ENCODE results near the gene SAMD7. TPM values are rescaled to one million over a fixed set of nuclear protein-coding genes. Genes with fewer than 3 reads are reported as not detected.

SAMD7 gene
- polyA plus RNA-seq, 1 donor (not counting 4 experiments of a cell fraction or from before 2014, with no cell fraction given), result not detected

DNA sequence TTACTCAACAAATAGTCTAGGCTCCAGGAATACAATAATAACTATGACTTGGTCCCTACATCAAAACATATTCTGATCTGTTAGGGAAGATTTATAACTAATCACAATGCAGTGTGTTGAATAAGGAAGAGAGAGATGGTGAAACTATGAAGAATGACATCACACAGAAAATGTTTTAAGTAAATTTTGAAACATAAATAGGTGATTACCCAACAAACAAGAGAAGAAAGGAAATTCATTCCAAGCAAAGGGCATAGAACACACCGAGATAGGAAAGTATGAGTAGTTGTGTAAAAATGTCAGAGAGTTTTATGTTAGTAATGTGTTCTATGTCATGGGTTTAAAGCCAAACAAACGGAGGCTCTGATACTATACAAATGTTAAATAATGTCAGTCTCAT lies 68.7 kb downstream of the SAMD7 start:
- DNase-seq (ENCODE audit: low read depth, low spot score), result no peak
- Histone ChIP-seq H3K9ac (ENCODE audit: control insufficient read depth, extremely low read depth, insufficient read depth, low read length) (no peak overlapping the region), H3K27me3 (ENCODE audit: control insufficient read depth, extremely low read depth, insufficient read depth, low read length) (no peaks in the 10 kb centered on the region), H3K4me3 (ENCODE audit: control insufficient read depth in 2 of 3, extremely low read depth in 1 of 3, insufficient read depth in 2 of 3, low read depth in 1 of 3, low read length in 3 of 3) (no peak overlapping the region), H3K4me2 (ENCODE audit: control insufficient read depth, extremely low read depth, insufficient read depth, low read depth, low read length) (no peak overlapping the region), H2AFZ (ENCODE audit: control insufficient read depth, low read length) (no peak overlapping the region), H3K27ac (ENCODE audit: control insufficient read depth, insufficient read depth, low read length) (no peak overlapping the region), H3K9me3 (ENCODE audit: control insufficient read depth, low read depth, low read length) (no peaks in the 10 kb centered on the region), H3K4me1 (ENCODE audit: control insufficient read depth, extremely low read depth, insufficient read depth, low read length) (no peaks in the 10 kb centered on the region), H3K36me3 (ENCODE audit: control insufficient read depth in 2 of 2, extremely low read depth in 1 of 2, insufficient read depth in 2 of 2, low read length in 2 of 2) (peaks cover 9 to 16% of the 10 kb centered on the region in 2 experiments), H3K79me2 (ENCODE audit: control insufficient read depth, insufficient read depth, low read length) (peaks cover 2% of the 10 kb centered on the region), H3K9me1 (ENCODE audit: control insufficient read depth, extremely low read depth, insufficient read depth, low read length) (no peaks in the 10 kb centered on the region), H4K20me1 (ENCODE audit: control insufficient read depth, extremely low read depth, insufficient read depth, low read length) (no peaks in the 10 kb centered on the region)
- dilution Hi-C loops (cut with MboI; ENCODE audit: extremely low pct_ligation_motif_present, low sequenced_read_pairs), result no loop called here
- TF ChIP-seq EZH2 (IDR thresholded peaks at IDR 0.05; ENCODE audit: low read length), result no peak
- TF ChIP-seq, protein P1, sequence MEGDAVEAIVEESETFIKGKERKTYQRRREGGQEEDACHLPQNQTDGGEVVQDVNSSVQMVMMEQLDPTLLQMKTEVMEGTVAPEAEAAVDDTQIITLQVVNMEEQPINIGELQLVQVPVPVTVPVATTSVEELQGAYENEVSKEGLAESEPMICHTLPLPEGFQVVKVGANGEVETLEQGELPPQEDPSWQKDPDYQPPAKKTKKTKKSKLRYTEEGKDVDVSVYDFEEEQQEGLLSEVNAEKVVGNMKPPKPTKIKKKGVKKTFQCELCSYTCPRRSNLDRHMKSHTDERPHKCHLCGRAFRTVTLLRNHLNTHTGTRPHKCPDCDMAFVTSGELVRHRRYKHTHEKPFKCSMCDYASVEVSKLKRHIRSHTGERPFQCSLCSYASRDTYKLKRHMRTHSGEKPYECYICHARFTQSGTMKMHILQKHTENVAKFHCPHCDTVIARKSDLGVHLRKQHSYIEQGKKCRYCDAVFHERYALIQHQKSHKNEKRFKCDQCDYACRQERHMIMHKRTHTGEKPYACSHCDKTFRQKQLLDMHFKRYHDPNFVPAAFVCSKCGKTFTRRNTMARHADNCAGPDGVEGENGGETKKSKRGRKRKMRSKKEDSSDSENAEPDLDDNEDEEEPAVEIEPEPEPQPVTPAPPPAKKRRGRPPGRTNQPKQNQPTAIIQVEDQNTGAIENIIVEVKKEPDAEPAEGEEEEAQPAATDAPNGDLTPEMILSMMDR (optimal IDR thresholded peaks at IDR 0.05 in 1 of 3, IDR thresholded peaks at IDR 0.05 in 1 of 3, conservative IDR thresholded peaks at IDR 0.05 in 1 of 3; ENCODE audit: extremely low read depth in 1 of 3, insufficient read depth in 2 of 3, low read length in 3 of 3), result no peak
- no peak for FAIRE-seq

DNA sequence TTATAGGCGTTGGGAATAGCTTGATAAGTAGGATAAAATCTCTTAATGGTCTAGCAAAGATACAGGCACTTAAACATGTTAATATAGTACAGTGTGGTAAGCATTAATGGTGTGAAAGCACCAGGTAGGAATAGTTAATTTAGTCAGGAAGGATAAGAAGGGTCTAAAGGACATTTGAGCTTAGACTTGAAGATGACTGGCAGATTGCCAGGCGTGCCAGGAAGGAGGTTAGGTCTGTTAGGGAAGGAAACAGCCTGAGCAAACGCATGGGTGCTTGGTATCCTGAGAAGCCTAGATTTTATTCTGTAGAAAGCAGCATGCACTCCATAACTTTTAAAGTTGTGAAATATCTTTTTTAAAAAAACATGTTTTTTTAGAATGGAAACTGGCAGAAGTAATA lies 72.9 kb downstream of the SAMD7 start:
- FAIRE-seq (no peak), DNase-seq (ENCODE audit: low read depth, low spot score) (no peak)
- no peak overlapping the region for H3K9ac ChIP-seq (ENCODE audit: control insufficient read depth, extremely low read depth, insufficient read depth, low read length)
- H3K36me3 ChIP-seq (ENCODE audit: control insufficient read depth in 2 of 2, extremely low read depth in 1 of 2, insufficient read depth in 2 of 2, low read length in 2 of 2), result peaks cover 6 to 12% of the 10 kb centered on the region in 2 experiments
- H3K4me3 ChIP-seq (ENCODE audit: control insufficient read depth in 2 of 3, extremely low read depth in 1 of 3, insufficient read depth in 2 of 3, low read depth in 1 of 3, low read length in 3 of 3), result no peak overlapping the region
- TF ChIP-seq, protein P1 (optimal IDR thresholded peaks at IDR 0.05 in 1 of 3, IDR thresholded peaks at IDR 0.05 in 1 of 3, conservative IDR thresholded peaks at IDR 0.05 in 1 of 3; ENCODE audit: extremely low read depth in 1 of 3, insufficient read depth in 2 of 3, low read length in 3 of 3), result no peak
- TF ChIP-seq EZH2 (IDR thresholded peaks at IDR 0.05; ENCODE audit: low read length), result no peak
- no peak overlapping the region for H3K4me2 ChIP-seq (ENCODE audit: control insufficient read depth, extremely low read depth, insufficient read depth, low read depth, low read length)
- no peaks in the 10 kb centered on the region for H3K9me1 ChIP-seq (ENCODE audit: control insufficient read depth, extremely low read depth, insufficient read depth, low read length)
- no peak overlapping the region for H2AFZ ChIP-seq (ENCODE audit: control insufficient read depth, low read length)
- H4K20me1 ChIP-seq (ENCODE audit: control insufficient read depth, extremely low read depth, insufficient read depth, low read length), result no peaks in the 10 kb centered on the region
- no peaks in the 10 kb centered on the region for H3K79me2 ChIP-seq (ENCODE audit: control insufficient read depth, insufficient read depth, low read length)
- no peaks in the 10 kb centered on the region for H3K27me3 ChIP-seq (ENCODE audit: control insufficient read depth, extremely low read depth, insufficient read depth, low read length)
- no peaks in the 10 kb centered on the region for H3K4me1 ChIP-seq (ENCODE audit: control insufficient read depth, extremely low read depth, insufficient read depth, low read length)
- dilution Hi-C loops (cut with MboI; ENCODE audit: extremely low pct_ligation_motif_present, low sequenced_read_pairs), result no loop called here
- no peaks in the 10 kb centered on the region for H3K9me3 ChIP-seq (ENCODE audit: control insufficient read depth, low read depth, low read length)
- H3K27ac ChIP-seq (ENCODE audit: control insufficient read depth, insufficient read depth, low read length), result no peak overlapping the region

Other genes starting within 250 kb of the SAMD7 start
- 5.2 to 11.9 TPM (median 7.1 TPM) in 3 replicates for gene MECOM, start 247.9 kb upstream of the SAMD7 start, polyA plus RNA-seq
- gene TERC, start 146.5 kb upstream of the SAMD7 start, polyA plus RNA-seq, result 0.50 to 1.1 TPM (median 0.69 TPM) in 3 replicates
- gene ACTRT3, start 142.0 kb upstream of the SAMD7 start, polyA plus RNA-seq, result 2.5 to 3.4 TPM (median 2.9 TPM) in 3 replicates
- gene MYNN, start 138.2 kb upstream of the SAMD7 start, polyA plus RNA-seq, result 10.0 to 16.9 TPM (median 11.2 TPM) in 3 replicates
- gene LRRIQ4, start 98.7 kb upstream of the SAMD7 start, polyA plus RNA-seq, result not detected in 3 replicates
- 0.17 to 0.43 TPM (median 0.36 TPM) in 3 replicates for gene LRRC34, start 98.7 kb upstream of the SAMD7 start, polyA plus RNA-seq
- not detected in 3 replicates for gene LRRC31, start 41.6 kb upstream of the SAMD7 start, polyA plus RNA-seq
- 63.3 to 66.7 TPM (median 66.1 TPM) in 3 replicates for gene SEC62, start 55.2 kb downstream of the SAMD7 start, polyA plus RNA-seq
- 0.12 to 0.29 TPM (median 0.22 TPM) in 3 replicates for gene GPR160, start 126.4 kb downstream of the SAMD7 start, polyA plus RNA-seq